ENCODE data around the gene CATSPERB.
"Not testable (repeated sequence)": the region's sequence is repeated elsewhere in the genome, so short reads cannot be mapped to it uniquely, and the experiment has no call there.

Gene CATSPERB

GRCh38 chr14:91667101-91667500 is 64.8 kb downstream of the CATSPERB start:
- not testable (repeated sequence) for DNase-seq (ENCODE audit: low read depth)

GRCh38 chr14:91660790-91661189 is 71.1 kb downstream of the CATSPERB start:
- DNase-seq (ENCODE audit: low read depth): no peak

GRCh38 chr14:91654836-91655235 is 77.0 kb downstream of the CATSPERB start:
- DNase-seq (ENCODE audit: low read depth): no peak

- DNase-seq (ENCODE audit: low read depth): no peak
Measured at GRCh38 chr14:91653451-91653850, 78.4 kb downstream of the CATSPERB start.

GRCh38 chr14:91649930-91650329 is 82.0 kb downstream of the CATSPERB start:
- peak; percentile 1 for DNase-seq (ENCODE audit: low read depth)

GRCh38 chr14:91647856-91648255 is 84.0 kb downstream of the CATSPERB start:
- DNase-seq (ENCODE audit: low read depth): no peak

- DNase-seq (ENCODE audit: low read depth): no peak
Measured at GRCh38 chr14:91636604-91637003, 95.3 kb downstream of the CATSPERB start.

- no peak for DNase-seq (ENCODE audit: low read depth)
Measured at GRCh38 chr14:91624757-91625156, 107.1 kb downstream of the CATSPERB start.

- no peak for DNase-seq (ENCODE audit: low read depth)
Measured at GRCh38 chr14:91614187-91614586, 117.7 kb downstream of the CATSPERB start.

GRCh38 chr14:91613459-91614112 is 118.3 kb downstream of the CATSPERB start:
- DNase-seq (ENCODE audit: low read depth): no peak

GRCh38 chr14:91611528-91611927 is 120.4 kb downstream of the CATSPERB start:
- no peak for DNase-seq (ENCODE audit: low read depth)

- no peak for DNase-seq (ENCODE audit: low read depth)
Measured at GRCh38 chr14:91609161-91609560, 122.7 kb downstream of the CATSPERB start.

- no peak for DNase-seq (ENCODE audit: low read depth)
Measured at GRCh38 chr14:91607322-91608047, 124.4 kb downstream of the CATSPERB start.

- no peak for DNase-seq (ENCODE audit: low read depth)
Measured at GRCh38 chr14:91606851-91607250, 125.0 kb downstream of the CATSPERB start.

- not testable (repeated sequence) for DNase-seq (ENCODE audit: low read depth)
Measured at GRCh38 chr14:91604611-91605010, 127.3 kb downstream of the CATSPERB start.

- DNase-seq (ENCODE audit: low read depth): no peak
Measured at GRCh38 chr14:91599994-91600393, 131.9 kb downstream of the CATSPERB start.

- no peak for DNase-seq (ENCODE audit: low read depth)
Measured at GRCh38 chr14:91595736-91596135, 136.2 kb downstream of the CATSPERB start.

GRCh38 chr14:91593957-91594356 is 137.9 kb downstream of the CATSPERB start:
- not testable (repeated sequence) for DNase-seq (ENCODE audit: low read depth)

- no peak for DNase-seq (ENCODE audit: low read depth)
Measured at GRCh38 chr14:91586410-91586809, 145.5 kb downstream of the CATSPERB start.

GRCh38 chr14:91585856-91586255 is 146.0 kb downstream of the CATSPERB start:
- no peak for DNase-seq (ENCODE audit: low read depth)

GRCh38 chr14:91582761-91583160 is 149.1 kb downstream of the CATSPERB start:
- DNase-seq (ENCODE audit: low read depth): no peak

GRCh38 chr14:91580876-91581577 is 150.9 kb downstream of the CATSPERB start:
- DNase-seq (ENCODE audit: low read depth): no peak

GRCh38 chr14:91577632-91578233 is 154.2 kb downstream of the CATSPERB start:
- DNase-seq (ENCODE audit: low read depth): no peak

Measured in activated T-cell treated with anti-CD3 and anti-CD28 coated beads for 1 hour (primary cell).